Kidney capillary endothelial cell (primary cell): ENCODE results near the gene RNF7.
"Not testable (repeated sequence)": the region's sequence is repeated elsewhere in the genome, so short reads cannot be mapped to it uniquely, and the experiment has no call there.

Source experiments
- DNase-seq: peaks from one replicate; pipeline ENCODE4 v3.0.0-alpha.2; 2018; ENCODE audit warnings: low spot score

Gene RNF7

DNA sequence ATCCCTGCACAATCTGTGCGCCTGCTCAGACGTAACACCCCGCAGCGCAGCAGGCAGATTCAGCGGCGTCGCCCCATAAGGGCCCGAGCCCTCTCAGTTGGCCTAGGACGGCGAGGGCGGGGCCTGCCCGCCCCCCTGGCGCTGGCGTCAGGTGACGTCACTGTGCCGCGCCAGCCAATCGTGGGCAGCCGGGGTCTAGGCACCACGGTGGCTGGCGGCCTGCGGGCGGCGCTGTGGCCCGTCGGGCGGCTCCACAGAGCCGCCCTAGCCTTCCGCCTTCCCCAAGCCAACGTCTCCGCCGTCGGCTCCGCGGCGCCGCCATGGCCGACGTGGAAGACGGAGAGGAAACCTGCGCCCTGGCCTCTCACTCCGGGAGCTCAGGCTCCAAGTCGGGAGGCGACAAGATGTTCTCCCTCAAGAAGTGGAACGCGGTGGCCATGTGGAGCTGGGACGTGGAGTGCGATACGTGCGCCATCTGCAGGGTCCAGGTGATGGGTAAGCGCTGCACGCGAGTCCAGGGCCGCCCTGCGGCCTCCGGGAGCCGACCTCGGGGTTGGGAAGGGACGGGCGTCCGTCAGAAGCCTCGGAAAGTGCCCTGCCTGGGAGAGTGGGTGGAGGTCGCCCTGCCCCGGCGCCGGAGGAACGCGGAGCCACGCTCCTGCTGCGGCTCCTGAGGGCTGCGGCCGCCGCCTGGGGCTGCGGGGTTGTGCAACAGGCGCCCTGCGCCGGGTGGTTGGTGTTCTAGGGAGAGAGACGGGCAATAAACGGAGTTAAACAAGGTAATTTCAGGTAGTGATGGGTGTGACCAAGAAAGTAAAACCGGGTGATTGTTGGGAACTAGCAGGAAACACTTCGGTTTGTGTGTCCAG lies at the start of gene RNF7:
Gene RNF7, plus strand, starts transcription at position 277 of the 869 bp plus-strand sequence. Its CDS starts 44 bp downstream, at position 321.
- peak; percentile 95 for DNase-seq

DNA sequence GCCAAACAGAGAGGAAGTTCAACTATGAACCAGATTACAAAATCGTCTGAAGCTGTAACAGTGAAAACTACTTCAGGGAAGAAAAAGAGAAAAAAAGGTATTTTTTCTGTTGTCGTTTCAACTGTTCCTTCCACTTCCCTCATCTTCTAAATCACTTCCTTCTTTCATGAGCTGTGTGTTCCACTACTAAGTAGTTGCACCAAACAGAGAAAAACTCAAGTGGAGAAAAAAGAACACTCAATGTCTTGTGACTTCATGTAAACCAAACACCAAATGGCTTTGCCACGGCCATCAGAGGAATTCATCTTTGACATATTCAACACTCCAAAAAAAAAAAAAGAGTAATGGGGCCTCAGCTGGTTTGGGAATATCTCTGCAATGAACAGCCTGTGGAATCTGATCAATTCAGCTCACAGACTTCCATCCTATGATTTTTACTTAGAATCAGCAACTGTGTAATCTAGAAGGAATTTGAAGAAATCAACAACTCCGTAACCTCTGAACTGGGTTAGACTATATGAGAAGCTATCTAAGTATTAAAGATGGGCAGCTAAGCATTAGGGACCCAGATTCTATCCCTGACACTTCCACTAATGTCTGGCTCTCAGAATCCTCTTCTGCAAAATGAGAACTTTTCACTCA lies 47.5 kb upstream of the RNF7 start:
- DNase-seq = no peak

DNA sequence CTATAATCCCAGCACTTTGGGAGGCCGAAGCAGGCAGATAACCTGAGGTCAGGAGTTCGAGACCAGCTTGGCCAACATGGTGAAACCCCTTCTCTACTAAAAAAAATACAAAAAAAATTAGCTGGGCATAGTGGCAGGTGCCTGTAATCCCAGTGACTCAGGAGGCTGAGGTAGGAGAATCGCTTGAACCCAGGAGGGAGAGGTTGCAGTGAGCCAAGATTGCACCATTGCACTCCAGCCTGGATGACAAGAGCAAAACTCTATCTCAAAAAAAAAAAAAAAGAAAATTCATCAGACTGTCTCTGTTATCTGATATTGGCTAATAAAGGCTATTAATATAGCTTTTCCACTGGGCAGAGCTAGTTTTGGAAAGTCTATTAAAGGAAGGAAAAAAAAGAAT lies 46.6 kb upstream of the RNF7 start:
- DNase-seq = not testable (repeated sequence)

DNA sequence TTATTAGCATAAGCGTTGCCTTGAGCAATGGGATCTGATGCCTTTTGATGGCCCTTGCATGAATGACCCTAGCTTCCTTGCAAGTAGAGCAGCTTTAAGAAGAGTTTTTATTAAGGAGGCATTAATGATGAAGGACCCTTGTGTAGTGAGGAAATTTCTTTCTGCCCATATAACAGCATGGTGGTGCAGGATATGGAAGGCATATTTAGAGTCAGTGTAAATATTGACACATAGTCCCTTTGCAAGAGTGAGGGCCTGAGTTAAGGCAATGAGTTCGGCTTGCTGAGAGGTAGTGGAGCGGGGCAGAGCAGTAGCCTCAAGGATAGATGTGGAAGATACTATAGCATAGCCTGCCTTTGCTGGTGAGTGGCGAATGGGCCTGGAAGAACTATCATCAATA lies 45.1 kb upstream of the RNF7 start:
- DNase-seq = not testable (repeated sequence)

DNA sequence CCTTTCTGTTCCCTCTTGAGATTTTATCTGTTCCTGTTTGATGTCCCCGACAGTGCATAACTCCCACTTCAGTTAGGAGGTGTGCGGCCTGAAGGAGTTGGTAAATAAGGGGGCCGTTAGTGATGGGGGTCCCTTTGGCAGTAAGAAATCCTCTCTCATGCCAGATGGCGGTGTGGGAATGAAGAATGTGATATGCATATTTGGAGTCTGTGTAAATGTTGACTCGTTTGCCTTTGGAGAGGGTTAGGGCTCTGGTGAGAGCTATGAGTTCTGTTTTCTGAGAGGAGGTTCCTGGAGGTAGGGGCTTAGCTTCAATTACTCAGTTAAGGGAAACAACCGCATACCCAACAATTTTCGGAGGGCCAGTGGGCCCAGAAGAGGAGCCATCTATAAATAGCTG lies 38.8 kb upstream of the RNF7 start:
- no peak for DNase-seq

DNA sequence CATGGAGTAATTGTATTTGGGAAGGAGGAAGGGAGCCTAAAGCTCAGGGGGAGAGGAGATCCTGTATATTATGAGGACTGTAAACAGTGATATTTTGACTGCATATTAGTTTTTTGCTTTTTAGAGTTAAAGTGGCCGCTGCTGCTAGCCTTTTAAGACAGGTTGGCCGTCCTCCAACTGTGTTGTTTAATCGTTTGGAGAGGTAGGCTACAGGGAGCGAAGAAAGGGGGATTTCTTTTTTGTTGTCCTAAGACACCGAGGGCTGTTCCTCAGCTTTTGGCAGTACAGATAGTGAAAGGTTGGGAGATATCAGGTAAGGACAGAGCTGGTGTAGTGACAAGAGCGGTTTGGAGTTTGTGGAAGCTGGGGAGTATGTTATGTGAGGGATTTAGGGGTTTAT lies 38.2 kb upstream of the RNF7 start:
- DNase-seq = no peak

DNA sequence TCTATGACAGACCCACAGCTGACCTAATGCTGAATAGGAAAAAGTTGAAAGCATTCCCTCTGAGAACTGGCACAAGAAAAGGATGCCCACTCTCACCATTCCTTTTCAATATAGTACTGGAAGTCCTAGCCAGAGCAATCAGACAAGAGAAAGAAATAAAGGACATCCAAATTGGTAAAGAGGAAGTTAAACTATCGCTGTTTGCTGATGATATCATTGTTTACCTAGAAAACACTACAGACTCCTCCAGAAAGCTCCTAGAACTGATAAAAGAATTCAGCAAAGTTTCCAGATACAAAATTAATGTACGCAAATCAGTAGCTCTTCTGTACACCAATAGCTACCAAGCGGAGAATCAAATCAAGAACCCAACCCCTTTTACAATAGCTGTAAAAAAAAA lies 34.7 kb upstream of the RNF7 start:
- not testable (repeated sequence) for DNase-seq

DNA sequence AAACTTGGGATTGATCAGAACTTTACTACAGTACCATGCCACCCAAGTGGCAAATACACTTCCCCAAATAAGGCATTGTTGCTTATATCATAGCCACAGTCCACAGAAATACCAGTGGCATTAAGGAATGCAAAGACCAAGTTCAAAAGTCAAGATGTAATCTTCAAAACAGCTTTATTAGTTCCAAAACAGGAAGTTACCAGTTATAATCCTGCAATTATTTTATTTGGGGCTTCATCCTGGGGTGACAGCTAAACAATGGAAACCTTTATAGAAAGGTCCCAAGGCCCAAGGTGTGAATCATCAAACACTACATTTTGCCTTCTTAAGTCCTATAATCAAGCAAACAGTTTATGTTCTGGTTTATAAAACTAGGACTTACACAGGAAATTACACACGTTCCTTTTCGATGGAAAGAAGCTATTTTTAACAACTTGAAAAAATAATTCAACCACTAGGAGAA lies 30.3 kb upstream of the RNF7 start:
- peak; percentile 96 for DNase-seq

DNA sequence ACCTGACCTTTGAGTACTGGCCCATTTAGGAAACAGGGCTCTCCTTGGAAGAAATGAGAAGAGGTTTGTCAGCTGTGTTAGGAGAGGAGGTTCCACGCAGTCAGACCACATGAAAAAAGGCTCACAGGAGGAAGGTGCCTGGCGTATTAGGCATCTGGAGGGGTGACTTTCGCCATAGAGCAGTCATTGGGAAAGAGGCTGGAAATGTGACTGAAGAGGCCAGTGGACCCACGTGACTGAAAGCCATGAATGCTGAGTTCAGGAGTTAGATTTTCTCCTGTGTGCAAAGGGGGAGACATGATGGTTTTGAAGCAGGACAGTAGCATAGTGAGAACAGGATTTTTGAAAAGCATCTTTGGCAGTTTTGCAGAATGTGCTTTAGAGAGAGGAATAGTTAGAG lies 29.7 kb upstream of the RNF7 start:
- no peak for DNase-seq

DNA sequence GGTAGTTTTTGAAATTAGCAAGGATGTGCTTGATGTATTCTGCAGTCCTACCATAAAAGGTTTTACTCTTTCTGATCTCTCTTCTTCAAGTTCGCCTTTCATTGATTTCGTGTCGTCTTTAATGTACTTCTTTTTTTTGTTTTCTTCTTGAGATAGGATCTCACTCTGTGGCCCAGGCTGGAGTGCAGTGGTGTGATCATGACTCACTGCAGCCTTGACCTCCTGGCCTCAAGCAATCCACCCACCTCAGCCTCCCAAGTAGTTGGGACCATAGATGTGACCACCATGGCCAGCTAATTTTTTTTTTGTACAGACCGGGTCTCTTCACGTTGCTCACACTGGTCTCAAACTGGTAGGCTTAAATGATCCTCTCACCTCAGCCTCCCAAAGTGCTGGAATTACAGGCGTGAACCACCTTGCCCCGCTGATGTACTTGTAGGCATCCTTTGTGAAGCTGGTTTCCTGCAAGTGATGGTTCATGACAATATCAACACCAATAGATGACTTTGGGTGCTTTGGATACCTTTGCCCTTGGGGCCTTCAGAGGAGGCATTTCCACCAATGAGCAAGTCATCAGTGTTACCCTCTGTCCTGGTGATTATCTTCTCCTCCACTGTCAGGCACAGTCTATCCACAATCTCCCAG lies 28.9 kb upstream of the RNF7 start:
- no peak for DNase-seq

DNA sequence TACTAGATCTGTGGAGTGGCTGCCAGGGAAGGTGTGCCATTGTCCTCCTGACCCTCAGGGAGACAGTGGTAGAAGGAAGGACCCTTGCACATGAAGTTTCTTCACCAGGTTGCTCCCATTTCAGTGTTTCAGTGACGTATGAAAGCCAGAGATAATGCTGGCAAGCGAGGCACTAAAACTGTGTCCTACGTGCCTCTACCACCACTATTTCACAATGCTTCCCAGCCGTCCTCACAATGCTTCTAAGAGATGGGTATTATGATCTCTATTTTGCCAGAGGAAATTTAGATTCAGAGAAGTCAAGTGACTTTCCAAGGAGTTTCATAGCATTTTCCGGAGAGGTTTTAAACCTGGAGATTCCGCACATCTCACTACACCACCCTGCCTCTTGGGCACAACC lies 28.0 kb upstream of the RNF7 start:
- no peak for DNase-seq

DNA sequence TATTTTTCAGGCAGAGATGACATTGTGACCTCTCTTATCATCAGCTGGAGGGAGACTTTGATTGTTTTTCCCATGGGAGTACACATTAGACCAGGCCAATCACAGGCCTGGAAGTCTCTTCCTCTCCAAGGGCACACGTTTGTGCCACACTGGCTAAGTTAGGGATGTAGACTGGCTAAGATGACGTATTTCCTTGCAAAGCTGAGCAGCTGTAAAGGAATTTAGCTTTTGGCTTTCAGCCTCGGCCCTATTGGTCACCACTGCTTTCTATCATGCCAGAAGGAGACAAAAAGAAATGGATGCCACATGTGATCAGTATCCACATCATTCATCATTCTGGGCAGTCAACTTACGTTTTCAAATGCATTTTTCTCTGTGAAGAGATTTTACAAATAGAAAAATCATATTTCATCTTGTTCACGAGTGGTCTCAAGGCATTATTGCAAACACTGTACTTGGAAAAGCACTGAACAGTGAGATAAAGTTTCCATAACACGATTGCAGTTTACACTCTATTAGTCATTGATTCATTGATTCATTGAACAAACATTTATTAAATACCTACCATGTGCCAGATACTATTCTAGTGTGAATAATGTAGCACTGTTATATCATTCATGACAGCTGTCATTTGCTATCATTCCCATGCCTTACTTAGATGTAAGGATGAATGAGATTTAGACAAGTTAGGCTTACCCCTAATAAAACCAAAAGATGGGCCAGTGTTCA lies 27.0 kb upstream of the RNF7 start:
- DNase-seq = peak; percentile 90

DNA sequence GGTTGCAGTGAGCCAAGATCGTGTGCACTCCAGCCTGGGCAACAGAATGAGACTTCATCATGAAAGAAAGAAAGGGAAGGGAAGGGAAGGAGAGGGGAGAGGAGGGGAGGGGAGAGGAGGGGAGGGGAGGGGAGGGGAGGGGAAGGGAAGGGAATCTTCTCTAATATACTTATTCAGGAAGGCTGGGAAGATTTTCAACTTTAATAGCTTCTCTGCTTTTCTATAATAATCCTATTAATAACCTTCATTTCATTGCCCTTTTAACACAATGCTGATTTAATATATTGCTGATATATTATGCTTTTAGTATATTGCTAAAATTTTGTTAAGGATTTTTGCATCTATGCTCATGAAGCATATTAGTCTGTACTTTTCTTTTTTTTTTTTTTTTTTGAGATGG lies 23.4 kb upstream of the RNF7 start:
- DNase-seq = no peak

DNA sequence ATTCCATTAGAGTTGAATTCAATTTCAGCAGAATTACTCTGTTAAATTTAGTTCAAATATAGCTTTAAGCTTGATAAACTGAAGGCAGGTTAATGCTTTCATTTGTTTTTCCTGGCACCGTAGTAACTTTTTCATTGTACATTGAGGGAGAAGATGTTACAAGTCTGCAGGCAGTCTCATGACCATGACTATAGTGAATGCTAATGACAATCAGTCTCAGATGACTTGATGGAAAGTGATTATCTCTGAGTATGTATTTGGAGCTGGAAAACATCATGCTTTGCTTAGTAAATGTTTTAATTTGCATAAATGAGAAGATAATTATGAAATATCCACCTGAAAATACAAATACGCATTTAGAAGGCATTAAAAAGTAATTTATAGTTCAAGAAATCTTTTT lies 16.0 kb upstream of the RNF7 start:
- no peak for DNase-seq

DNA sequence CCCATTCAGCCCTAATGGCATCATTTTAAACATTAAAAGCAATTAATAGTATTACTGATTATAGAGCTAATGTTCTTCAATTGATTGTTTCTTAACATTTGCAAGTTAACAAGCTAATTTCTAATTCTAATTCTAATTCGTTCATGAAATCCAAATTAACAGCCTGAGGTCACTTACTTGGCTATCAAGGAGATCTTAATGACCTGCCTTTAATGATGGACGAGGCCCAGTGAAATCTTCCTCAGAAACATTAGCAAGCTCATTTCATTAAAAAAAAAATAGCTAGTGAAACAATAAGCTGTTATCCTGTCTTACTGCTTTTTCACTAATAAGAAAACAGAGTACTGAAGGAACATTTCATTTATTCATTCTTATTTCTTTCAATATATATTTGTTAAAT lies 15.4 kb upstream of the RNF7 start:
- no peak for DNase-seq

DNA sequence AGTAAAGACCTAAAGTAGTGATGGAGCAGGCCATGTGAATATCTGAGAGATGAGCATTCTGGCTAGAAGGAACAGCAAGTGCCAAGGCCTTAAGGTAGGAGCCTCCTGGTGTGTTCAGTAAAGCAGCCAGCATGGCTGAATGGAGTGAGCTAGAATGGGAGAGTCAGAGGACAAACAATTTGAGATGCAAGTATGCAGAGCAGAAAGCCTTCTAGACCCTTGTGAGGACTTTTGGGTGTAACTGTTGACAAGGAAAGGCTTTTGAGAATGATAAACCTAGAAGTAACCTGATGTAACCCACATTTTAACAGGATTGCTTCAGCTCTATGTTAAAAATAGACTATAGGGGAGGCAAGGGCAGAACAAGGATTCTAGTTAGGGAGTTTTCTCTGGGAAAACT lies 14.8 kb upstream of the RNF7 start:
- DNase-seq = no peak

DNA sequence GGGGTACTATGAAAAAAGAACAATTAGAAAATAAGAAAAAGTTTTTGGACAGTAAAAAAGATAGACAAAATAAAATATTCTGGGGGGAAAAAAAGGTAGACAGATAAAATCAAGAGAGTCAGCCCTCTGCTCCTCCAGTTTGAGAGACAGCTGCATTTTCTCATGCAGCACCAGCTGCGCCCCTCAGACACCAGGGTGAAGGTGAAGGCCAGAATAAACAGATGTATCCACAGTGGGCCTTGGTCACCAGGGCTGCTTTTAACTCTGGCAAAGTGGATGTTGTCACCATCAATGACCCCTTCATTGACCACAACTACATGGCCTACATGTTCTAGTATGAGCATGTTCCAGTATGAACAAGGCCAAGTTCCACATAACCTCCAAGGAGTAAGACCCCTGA lies 13.9 kb upstream of the RNF7 start:
- no peak for DNase-seq

DNA sequence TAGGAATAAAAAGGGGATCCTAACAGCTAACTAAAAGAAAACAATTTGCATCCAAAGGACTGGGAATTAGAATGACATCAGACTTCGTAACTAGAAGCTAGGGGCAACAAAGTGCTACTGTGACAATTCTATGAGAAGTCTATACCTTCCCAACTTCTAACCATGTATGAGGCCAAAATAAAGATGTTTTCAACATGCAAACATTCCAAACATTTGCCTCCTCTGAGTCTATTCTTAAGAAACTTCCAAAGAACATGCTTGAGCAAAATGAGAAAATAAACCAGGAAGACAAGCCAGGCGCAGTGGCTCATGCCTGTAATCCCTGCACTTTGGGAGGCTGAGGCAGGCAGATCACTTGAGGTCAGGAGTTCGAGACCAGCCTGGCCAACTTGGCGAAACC lies 13.1 kb upstream of the RNF7 start:
- DNase-seq = no peak

DNA sequence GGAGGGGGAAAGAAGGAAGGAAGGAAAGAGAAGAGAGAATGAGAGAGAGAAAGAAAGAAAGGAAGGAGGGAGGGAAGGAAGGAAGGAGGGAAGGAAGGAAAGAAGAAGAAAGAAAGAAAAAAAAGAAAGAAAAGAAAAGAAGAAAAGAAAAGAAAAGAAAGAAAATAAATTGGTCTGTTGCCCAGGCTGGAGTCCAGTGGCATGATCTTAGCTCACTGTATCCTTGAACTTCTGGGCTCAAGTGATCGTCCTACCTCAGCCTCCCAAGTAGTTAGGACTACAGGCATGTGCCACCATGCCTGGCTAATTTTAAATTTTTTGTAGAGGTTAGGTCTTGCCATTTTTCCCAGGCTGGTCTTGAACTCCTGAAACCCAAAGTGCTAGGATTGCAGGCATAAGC lies 11.6 kb upstream of the RNF7 start:
- no peak for DNase-seq

DNA sequence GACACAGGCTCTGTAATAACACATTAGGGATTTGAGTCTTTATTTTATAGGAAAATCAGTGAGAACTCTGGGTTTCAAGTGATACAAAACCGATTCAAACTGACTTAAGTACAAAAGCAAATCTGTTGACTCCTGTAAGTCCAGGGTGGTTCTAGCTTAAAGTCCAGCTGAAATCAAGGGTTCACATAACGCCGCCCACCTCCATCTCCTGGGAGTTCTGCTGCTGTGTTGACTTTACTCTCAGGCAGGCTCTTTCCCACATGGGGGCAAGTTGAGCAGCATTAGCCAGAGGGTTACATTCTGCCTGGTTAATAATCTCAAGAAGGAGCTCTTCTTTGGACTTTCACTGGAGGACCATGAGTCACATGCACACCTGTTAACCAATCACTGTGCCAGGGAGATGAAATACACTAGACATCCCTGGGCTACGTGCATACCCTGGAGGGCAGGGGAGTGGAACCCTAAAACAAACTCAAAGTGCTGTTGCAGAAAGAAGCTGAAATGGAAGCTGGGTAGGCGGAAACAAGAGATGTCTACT lies 9.7 kb upstream of the RNF7 start:
- DNase-seq = no peak

DNA sequence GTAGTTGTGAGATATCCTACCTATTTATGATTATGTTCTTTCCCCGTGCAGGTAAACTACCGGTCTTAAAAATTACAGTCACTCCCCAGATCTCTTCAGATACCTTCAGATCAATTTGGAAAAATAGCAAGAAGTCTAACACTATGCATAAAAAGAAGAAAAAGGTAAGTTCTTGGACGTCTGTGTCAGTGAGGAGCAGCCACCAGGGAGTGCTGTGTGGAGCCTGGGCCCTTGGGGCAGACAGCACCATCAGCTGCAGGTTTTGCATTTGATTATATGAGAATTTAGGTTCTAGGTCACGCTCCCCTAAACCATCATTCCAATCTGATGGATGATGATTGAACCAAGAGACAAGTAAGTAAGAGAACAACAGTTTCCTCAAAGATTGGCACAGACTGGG lies 8.9 kb upstream of the RNF7 start:
- DNase-seq = no peak

DNA sequence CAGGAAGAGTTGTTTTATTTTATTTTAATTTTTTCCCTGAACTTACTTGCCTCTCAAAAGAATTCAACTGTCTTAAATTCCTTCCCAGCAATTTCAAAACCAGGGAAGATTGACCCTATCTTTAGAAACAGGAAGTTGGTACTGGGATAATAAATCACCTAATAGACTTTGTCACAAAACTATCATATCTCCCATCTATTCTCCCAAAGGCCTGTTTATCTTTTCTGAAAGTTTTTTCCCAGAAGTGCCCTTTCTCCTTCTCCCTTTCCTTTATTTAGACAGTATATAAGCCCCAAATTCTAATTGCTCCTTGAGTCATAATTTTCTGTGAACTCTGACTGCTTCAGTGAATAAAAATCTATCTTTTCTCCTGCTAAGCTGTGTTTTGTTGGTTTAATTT lies 2.9 kb upstream of the RNF7 start:
- no peak for DNase-seq
